ENCODE data around the gene ASB4. TPM values are rescaled to one million over a fixed set of nuclear protein-coding genes. Genes with fewer than 3 reads are reported as not detected.
"Not testable (repeated sequence)": the region's sequence is repeated elsewhere in the genome, so short reads cannot be mapped to it uniquely, and the experiment has no call there.

The ASB4 gene
- polyA plus RNA-seq, 10 donors, result 17.9 to 36.9 (median 29.0) TPM

DNA sequence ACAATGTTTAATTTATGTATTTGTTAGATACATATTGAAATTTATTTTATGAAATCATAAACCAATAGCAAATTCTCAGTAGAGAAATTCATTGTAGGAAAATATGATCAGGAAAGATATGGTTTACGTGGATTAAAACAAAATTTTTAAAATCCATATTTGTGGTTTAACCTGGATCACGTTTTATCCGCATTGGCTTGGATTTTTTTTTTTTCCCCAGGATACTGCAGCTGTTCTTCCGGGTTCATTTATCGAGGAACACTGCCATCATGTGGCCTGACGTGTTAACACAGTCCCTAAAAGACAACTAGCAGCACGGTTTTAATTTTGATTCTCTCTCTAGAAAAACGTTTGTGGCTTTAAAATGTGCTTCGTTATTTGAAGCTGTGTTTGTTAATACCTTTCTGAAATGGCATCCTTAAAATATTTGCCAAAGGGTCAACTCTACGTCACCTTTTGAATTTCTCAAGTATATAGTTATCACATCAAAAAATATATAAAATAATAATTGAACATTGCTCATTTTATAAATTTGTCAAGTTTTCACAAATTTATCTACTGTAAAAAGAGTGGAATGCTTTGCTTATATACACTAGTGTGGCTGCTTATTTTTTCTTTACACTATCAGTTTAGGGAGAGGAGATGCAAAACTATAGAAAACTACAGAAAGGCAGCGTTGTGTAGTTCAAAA is 8.7 kb upstream of the ASB4 start:
- peak; percentile 80 to 91 (median 87) for DNase-seq

DNA sequence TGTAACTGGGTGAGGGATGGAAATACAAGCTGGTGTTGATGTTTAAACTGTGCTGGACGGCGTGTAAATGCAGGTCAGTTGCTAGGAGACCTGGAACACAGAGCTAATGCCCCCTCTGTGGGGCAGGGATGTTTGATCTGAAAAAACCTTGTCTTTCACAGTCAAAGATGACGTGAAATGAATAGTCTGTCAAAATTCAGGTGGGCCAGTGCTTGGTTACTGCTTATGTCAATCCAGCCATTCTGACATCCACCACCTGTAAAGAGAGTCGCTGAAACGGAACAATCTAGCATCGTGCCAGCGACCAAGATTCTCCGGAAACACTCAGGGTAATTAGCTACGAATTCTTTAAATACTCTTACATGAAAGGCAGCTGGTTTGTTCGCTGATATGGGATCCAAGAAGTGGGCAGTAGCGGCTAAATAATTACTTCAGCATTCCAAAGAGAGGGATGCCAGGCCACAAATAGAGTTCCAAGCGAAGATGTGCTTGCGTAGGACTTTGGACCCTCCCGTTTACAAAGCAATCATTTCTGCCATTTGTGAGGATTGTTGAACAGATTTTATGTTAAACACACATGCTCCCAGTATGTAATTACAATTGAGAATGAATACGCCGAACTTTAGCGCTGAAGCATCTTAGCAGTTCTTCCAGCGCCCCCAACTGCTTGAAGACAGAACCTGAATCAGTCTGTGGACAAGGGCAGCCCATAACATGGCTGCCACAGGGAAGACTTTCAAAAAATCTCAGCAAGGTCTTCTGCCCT is 7.3 kb upstream of the ASB4 start:
- peak in 2 of 3 donors; percentile 24 to 64 for DNase-seq

DNA sequence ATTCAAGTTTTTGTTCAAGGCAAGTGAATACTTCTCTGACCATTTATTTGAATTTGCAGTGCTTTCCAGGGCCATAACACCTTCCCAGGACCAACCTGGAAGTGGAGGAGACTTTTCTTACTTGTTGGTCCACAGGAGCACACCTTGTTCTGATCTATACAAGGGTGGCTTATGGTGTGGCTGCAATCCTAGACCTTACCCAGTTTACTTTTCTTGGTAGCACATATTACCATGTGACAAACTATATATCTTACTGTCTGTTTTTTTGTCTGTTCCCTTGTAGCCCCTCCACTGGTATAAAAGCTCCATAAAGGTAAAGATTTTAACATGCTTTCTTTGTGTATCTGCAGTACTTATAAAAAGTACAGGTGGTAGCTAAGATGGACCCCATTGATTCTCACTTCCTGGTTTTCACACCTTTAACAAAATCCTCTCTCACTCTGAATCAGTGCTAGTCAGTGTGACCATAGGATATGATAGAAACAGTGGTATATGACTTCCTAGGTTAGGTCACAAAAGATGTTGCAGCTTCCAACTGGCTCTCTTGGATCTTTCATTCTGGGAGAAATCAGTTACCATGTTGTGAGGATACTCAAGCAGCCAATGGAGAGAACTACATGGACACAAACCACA is 5.6 kb upstream of the ASB4 start:
- DNase-seq, result no peak

DNA sequence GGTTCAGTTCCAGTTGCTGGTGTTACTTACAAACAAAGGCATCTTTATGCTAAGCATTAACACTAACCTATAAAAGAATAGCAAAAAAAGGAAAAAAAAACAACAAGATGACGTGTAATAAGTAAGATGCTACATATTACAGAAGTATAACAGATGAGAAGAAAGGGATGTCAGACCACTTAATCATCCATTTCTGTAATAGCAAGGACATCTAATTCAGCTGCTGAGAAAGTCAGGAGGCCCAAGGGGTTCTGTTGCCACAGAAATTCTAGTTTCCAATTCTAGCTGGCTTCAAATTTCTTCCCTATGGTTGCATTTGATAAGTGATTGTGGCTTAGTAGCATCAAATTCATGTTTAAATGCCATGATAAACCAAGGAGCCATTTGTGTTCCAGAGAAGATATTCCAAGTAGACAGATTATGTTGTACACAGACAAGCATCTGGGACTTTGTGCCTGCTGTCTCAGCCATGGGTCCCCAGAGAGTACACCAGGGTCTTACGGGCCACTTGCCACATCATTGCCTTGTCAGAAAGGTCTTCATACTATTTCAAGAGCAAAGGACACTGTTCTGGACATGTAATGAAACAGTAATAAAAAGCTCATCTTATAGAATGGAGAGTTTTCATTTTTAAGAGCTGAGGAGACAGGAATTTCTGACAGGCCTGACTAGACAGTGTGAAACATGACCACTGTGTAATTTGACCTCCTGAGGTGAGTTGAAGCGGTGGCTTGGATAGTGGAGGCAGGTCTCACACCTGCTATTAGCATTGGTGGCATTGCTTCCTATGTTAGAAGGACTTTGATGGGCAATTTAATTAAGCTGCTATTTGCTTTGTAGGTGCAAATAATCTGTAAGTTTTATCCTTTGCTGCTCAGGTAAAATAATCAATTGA is 4.2 kb upstream of the ASB4 start:
- DNase-seq, result no peak

DNA sequence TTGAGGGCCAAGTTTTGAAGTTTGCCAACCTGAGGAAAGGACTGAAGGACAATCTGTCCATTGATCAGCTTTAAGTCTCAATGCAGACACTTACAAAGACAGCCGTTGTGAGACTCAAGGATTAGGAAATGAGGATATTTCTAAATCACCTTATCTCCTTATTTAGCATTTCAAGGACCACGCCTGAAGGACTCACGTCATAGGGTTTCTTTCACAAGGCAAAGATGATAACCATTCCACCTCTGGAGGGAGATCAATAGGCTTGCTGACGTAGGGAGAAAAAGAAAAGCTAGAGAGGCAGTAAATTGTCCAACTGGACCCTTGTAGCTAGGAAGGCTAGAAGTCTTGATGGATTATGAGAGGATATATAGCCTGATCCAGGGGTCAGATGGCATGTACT is 3.3 kb upstream of the ASB4 start:
- DNase-seq, result no peak

DNA sequence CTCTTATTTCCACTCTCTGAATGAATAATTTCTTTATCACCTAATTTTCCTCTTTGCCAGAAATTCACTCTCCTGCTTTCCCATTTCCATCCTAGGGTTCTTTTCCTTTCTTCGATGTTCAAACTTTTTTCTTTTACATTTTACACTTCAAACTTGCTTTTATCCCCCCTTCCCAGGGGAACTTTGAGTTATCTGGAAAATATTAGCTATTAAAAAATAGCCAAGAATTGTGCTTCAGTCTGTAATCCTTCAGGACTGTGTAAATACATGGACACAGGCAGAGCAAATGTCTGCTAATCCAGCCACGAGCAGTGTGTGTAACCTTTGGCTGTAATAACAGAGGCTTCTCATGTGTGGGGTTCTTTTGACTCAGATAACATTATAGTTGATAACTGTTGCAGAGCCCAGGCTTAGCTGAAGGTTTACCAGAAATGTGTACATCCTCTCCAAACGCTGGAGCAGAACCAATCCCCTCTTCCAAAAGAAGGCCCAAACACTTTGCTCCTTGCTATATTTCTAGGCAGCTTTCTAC is 4.6 kb downstream of the ASB4 start:
- DNase-seq, result peak in 2 of 3 donors; percentile 29 to 48

DNA sequence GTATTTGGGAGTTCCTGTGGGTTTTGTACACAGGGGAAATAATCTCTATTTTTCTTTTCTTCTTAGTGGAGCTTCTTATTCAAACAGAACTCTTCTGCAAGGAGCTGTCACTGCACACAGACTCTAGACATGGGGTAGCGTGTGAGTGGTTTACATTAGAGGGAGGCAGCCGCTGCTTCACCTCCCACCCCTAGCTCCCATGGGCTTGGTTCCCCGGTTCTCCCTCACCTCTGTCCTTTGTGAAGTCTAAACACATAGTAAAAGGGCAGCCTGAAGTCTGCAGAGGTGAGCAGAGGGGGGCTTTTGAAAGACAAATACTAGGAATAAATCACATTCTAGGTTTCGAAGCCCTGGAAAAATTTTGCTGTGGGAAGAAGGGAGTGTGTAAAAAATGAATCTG is 5.5 kb downstream of the ASB4 start:
- DNase-seq, result no peak

DNA sequence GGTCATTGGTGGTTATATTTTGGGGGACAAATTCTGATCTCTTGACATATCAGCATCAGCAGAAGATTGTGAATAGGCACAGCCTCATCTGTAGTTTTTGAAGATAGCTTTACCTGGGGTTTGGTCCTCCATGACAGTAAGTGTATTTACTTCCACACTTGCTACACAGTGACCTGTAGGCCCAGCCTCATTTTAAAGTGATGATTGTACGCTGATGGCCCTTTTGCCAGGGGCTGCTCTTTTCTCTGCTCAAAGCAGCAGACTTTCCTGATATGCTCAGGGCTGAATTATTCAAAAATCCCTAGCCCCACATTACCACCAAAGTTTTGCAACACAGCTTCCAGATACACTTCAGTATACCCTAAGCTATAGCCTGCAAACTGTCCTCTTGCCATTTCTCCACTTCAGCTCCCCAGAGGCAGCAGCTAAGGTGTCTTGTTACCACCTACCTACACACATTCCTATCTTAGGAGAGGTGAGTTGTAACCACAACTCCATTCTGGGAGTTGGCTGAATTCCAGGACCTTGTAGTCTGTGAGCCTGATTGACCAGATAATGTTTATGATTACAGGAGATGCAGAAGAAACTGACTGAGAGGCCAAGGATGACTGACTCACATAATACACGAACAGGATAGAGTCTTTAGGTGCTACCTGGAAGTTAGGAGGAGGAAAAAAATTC is 6.0 kb downstream of the ASB4 start:
- no peak for DNase-seq

DNA sequence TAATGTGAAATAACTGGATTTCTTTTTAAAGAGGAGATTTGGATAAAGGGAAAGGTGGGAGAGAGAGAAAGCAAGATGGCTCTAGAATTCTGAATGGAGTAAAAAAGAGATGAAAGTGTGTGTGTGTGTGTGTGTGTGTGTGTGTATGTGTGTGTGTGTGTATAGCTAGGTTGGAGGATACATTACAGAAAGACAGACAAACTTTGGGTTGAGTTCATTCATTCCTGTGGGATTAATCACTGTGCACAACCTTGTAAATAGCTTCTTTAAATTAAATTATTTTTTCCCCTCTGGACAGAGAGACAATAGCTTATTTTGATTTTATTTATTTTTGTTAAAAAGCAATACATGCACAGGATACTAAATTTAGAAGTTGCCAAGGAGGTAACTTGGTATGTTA is 7.5 kb downstream of the ASB4 start:
- DNase-seq, result no peak

DNA sequence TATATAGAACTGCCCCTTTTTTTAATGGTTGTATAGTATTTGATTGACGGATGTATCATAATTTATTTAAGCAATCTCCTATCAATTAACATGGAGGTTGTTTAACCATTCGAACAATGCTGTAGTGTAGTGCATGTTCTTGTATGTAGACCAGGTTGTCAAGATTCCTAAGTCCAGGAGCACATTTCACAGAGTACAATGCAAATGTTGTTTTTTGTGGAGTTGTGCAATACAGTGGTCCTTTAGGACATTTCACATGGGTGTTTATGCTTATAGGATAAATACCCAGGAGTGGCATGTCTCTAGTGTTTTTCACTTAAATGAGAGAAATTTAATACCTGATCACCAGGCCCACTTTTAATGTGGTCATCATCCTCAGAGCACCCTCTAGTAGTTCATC is 8.1 kb downstream of the ASB4 start:
- no peak for DNase-seq

DNA sequence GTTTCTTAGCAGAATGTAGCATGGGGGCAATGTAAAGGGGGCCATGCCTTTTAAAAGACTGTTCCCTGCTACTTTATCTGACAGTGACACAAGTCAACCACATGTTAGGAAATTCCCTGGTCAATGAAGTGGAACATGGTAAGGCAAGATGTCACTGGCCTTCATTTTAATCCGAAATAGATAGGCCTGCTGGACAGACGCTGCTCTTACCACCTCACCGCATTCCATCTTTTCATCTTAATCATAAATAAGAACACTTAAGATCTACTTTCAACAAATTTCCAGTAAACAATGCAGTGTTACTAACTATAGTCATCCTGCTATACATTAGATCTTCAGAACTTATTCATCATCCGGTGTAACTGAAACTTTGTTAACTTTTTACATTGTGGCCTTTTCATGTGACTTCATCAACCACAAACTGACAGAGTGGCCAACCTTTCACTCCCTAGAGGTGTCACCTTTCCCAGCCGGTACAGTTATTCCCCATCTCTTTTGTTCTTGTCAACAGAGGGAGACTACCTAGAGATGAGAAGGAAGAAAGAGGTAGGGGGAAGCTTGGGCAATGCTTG is 15.6 kb downstream of the ASB4 start:
- DNase-seq, result no peak

DNA sequence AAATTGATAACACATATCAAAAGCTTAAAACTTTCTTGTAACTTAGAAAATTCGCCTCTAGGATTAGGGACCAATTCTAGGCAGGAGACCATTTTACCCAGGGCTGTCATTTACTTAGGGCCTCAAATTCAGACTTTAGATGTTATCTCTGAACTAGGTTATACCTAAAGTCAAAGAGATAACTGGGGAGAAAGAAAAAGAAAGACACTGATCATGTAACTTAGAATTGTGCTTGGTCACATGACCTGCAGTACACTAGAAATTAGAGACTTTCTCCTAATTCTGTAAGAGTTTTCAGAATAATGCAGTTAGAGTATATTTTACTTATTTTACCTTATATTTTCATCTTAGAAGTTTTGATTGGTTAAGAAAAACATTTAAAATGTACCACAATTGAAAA is 16.7 kb downstream of the ASB4 start:
- DNase-seq, result no peak

DNA sequence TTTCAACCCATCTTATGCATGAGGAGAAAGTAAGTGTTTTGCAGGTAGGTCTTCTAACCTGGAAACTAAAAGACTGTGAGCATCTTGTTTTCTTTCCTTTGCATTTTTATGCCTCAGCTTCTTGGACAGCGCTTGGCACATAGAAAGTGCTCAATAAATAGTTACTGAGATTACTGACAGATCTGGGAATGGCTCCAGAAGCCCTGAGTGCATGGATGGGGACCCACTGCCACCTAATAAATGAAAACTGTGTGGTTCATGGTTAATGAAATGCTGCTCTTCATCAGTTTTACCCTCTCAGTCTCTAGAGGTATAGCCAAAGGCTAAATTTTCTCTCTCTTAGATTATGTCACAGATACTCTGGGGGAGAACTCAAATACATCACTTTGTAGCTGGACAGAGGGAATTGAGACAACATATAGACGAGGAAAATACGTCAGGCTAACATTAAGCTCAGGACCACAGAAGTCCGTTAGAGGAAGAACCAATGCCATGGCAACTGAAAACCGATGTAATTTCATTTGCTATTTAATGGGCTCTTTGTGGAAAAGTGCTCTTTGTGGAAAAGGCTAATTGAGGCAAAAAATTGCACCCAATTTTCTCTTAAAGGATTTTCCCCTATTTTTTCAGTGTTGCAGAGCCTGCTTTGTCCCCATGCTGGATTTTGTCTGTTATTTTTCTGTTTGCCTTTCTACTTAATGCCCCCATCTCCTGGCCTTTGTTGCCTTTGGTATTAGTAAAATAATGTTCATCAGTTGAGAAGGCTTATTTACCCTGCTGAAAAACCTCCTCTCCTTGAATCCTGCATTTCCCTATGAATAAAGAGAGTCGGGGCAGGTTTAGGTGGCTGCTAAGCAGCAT is 17.8 kb downstream of the ASB4 start:
- no peak for DNase-seq

DNA sequence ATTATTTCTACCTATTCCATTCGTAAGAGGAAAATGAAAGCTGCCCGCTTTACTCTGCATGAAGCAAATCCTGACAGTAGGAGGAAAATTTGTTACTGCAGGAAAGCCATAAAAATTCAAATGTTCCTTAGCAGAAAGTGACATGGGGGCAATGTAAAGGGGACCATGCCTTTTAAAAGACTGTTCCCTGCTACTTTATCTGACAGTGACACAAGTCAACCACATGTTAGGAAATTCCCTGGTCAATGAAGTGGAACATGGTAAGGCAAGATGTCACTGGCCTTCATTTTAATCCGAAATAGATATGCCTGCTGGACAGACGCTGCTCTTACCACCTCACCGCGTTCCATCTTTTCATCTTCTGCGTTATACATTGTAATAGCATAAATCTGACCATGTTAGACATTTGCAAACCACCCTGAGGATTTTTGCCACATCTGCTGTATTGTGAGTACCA is 18.4 kb downstream of the ASB4 start:
- DNase-seq, result not testable (repeated sequence)

DNA sequence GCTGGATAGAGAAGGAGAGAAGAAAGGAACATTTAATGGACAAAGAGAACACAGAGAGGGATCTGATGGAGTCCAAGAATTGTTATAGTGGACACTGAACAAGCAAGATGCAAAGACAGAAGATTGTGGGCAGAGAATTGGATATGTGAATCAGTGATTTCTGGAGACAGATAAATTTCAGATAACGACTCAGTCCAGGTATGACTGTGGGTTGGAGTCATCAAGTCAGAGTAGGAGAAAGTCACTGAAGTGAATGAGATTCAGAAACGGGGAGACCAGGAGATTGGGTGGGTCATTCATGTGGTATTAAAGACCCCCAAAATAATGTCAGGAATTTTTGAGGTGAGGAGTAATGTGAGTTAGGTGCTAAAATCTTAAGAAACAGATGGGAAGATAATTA is 23.0 kb downstream of the ASB4 start:
- DNase-seq, result no peak

DNA sequence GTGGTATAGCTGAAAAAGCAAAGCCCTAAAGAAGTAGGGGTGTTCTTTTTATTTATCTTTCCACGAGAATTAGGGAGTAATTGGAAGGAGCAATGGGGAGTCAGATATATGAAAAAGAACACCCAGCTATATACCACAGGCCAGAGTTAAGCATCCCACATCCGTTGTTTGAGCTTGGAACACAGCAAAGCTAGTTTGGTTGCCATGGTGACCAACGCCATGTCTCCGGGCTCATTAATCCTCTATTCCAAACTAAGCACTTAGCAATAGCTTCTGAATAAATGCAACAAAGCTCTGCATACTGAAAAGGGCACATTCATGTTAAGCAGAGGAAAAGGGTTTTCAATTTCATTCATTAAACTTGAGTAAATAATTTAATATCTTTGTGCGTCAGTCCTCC is 23.5 kb downstream of the ASB4 start:
- DNase-seq, result peak in 2 of 3 donors; percentile 26 to 63

DNA sequence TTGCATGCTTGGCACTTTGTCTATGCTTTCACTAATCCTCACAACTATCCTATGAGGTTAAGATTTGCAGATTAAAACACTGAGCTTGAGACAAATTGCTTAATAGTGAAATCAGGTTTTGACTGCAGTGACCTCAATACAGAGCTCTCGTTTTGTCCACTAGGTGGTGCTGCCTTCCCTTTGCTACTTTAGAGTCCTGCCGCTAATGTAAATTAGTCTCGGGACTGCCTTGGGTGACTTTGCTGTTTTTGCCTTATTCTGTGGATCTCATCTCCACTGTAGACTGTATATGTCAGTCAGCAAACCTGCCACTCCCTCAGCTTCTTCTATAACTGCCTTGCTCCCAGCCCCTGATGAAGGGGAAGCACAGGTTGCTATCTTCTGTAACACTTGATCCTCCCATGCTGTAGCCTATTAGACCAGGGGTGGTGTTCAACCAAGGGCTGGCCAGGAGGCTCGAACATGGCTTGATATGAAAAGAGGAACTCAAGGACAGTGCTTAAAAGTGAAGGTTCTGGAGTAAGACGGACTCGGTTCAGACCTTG is 26.0 kb downstream of the ASB4 start:
- peak; percentile 47 to 85 (median 75) for DNase-seq

DNA sequence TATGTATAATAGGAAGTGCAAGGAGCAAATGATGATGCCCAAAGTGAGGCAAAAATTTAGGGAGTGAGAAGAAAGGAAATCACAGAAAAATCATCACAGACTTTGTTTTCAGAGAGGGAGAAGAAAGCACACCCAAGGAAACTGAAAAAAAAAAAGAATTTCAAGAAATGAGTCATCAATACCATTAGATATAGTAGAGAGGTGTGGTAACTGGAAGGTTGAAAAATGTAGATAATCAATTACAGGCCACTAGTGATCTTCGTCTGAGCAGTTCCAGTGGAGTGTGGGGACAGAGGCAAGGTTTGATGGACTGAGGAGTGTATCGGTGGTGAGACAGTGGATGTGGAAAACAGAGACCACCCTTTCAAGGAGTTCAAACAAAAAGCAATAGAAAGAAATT is 31.7 kb downstream of the ASB4 start:
- DNase-seq, result no peak

DNA sequence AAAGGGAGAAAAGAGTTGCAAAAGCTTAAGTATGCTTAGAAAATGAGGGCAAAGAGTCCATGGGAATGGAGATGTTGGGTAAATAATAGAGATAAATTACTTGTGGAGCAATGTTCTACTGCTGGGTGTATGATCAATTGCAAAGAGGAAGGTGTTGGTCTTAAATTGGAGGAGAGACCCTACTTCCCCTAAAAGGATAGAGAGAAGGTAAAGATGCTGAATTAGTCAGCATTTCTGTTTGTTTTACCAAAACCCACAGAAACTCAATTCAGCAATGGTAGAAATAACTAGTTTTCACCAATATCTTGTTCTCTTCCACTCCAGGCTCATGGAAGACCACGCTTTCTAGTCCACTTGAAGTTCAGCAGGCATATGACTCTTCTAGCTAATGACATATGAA is 32.1 kb downstream of the ASB4 start:
- no peak for DNase-seq
